K562 (cell line): ENCODE results near the gene MTO1. TPM values are rescaled to one million over a fixed set of nuclear protein-coding genes. Genes with fewer than 3 reads are reported as not detected.

Experiments used
- ATAC-seq: fragments of 200-7000 bp; cut with Tn5 transposase; 3 replicates; pipeline ENCODE4 v1.9.1; 2020; ENCODE audit warnings: moderate library complexity
- BruUV-seq: library from RNA; stranded (reverse); fragments of 400-500 nt; replicated peaks from 2 replicates; lab custom pipeline; 2021; lab: Mats Ljungman, UMichigan
- CTCF ChIA-PET: fragments of 300-600 bp; formaldehyde crosslinking; extraction: SDS; loops from one replicate; lab custom pipeline; 2021; ENCODE audit warnings: low intra/inter-chr PET ratio; lab: Yijun Ruan, JAX
- POLR2A ChIA-PET: fragments of 300-600, 350-650 bp; sonication (Branson Sonifier 250); formaldehyde crosslinking; extraction: SDS; loops from one replicate; lab custom pipeline; 2021; ENCODE audit warnings: antibody characterized with exemption, inconsistent platforms; lab: Yijun Ruan, JAX
- DNase-seq, 4 experiments: peaks; one replicate each; pipeline versions ENCODE4 v3.0.0 to v3.0.0-alpha.2; 2011 to 2018; ENCODE audit warnings: low spot score in 3 of 4, mixed read lengths in 3 of 4; ENCODE audit errors: extremely low read depth in 1 of 4
- FAIRE-seq: peaks from 2 replicates; lab custom pipeline; 2011; peaks lifted over from hg19 to GRCh38; lab: Jason Lieb, UNC
- H2AFZ ChIP-seq: 2 replicates; pipeline ENCODE4 v1.6.0; 2011; ENCODE audit warnings: low read depth, low read length, control low read depth, inconsistent platforms
- H3K27ac ChIP-seq: fragments of 200-600 bp; 3 replicates; pipeline ENCODE4 v1.8.0; 2011; ENCODE audit warnings: low read depth, mild to moderate bottlenecking, control low read depth, inconsistent platforms, low read length, moderate library complexity, mixed read lengths; ENCODE audit errors: extremely low read depth
- H3K27me3 ChIP-seq, 2 experiments: fragments of 300-600 bp in 1 of 2; 2 replicates in 1 of 2; 3 replicates in 1 of 2; pipeline versions ENCODE4 v1.6.0 to v1.8.0; 2011; ENCODE audit warnings: inconsistent platforms in 2 of 2, low read length in 2 of 2, mild to moderate bottlenecking in 1 of 2, mixed read lengths in 1 of 2, moderate library complexity in 1 of 2; ENCODE audit not compliant: control insufficient read depth in 2 of 2, insufficient read depth in 2 of 2
- H3K36me3 ChIP-seq: fragments of 300-600 bp; 3 replicates; pipeline ENCODE4 v1.8.0; 2011; ENCODE audit warnings: mild to moderate bottlenecking, low read length, inconsistent platforms; ENCODE audit not compliant: control insufficient read depth, insufficient read depth
- H3K4me1 ChIP-seq, 2 experiments: fragments of 200-600 bp in 1 of 2; replicated peaks in 1 of 2; 2 replicates in 1 of 2; 3 replicates in 1 of 2; pipeline versions ENCODE4 v1.5.1 to v1.8.0; 2011; ENCODE audit warnings: inconsistent platforms in 2 of 2, low read length in 2 of 2, mild to moderate bottlenecking in 1 of 2, mixed read lengths in 1 of 2, moderate library complexity in 1 of 2; ENCODE audit not compliant: control insufficient read depth in 2 of 2, insufficient read depth in 2 of 2
- H3K4me2 ChIP-seq: 2 replicates; pipeline ENCODE4 v1.6.1; 2011; ENCODE audit warnings: low read length, control low read depth, inconsistent platforms, mixed read lengths; ENCODE audit not compliant: insufficient read depth
- H3K4me3 ChIP-seq: fragments of 200-600 bp; sonication (generic), shearing (Covaris generic); 2 replicates; pipeline ENCODE4 v1.5.1; 2016; ENCODE audit warnings: control low read depth, inconsistent platforms
- H3K79me2 ChIP-seq: fragments of 200-600 bp; 3 replicates; pipeline ENCODE4 v1.8.0; 2011; ENCODE audit warnings: low read length, inconsistent platforms; ENCODE audit not compliant: control insufficient read depth, insufficient read depth
- H3K9ac ChIP-seq, 2 experiments: 2 replicates each; pipeline versions ENCODE4 v1.6.0 to v1.6.1; 2011; ENCODE audit warnings: low read depth in 2 of 2, low read length in 2 of 2, control low read depth in 1 of 2, inconsistent platforms in 1 of 2, mild to moderate bottlenecking in 1 of 2, mixed read lengths in 1 of 2; ENCODE audit not compliant: insufficient read depth in 1 of 2
- H3K9me1 ChIP-seq: one replicate; pipeline ENCODE4 v1.6.0; 2011; ENCODE audit warnings: inconsistent platforms, mild to moderate bottlenecking, low read length, moderate library complexity; ENCODE audit not compliant: control insufficient read depth, insufficient read depth
- H3K9me3 ChIP-seq: replicated peaks from 2 replicates; pipeline ENCODE4 v1.5.1; 2011; ENCODE audit warnings: low read depth, low read length, inconsistent platforms; ENCODE audit not compliant: control insufficient read depth, insufficient read depth
- H4K20me1 ChIP-seq: replicated peaks from 2 replicates; pipeline ENCODE4 v1.6.1; 2011; ENCODE audit warnings: low read length, inconsistent platforms, mixed read lengths; ENCODE audit not compliant: control insufficient read depth, insufficient read depth
- CBX1 ChIP-seq: sonication (generic); IDR thresholded peaks from 2 replicates; pipeline ENCODE4 v1.6.1; 2016; ENCODE audit warnings: antibody characterized with exemption, low read depth, mild to moderate bottlenecking
- CHD2 ChIP-seq: IDR thresholded peaks from 2 replicates; pipeline ENCODE4 v1.6.1; 2011; ENCODE audit warnings: low read depth, low read length
- GABPB2 ChIP-seq: fragments of 250-450 bp; sonication (Bioruptor Pico); conservative IDR thresholded peaks from 2 replicates; pipeline ENCODE4 v1.5.1; 2021; ENCODE audit warnings: mild to moderate bottlenecking
- GTF2F1 ChIP-seq: IDR thresholded peaks from 2 replicates; pipeline ENCODE4 v1.6.1; 2011; ENCODE audit warnings: low read depth, low read length, improper control_type of control experiment
- HIVEP1 ChIP-seq: fragments of 250-450 bp; sonication (Bioruptor Pico); IDR thresholded peaks from 2 replicates; pipeline ENCODE4 v1.4.0; 2020; ENCODE audit warnings: mild to moderate bottlenecking
- KDM5B ChIP-seq: fragments of 200-600 bp; sonication (generic); IDR thresholded peaks from 2 replicates; pipeline ENCODE4 v1.6.1; 2012; ENCODE audit warnings: low read depth, mild to moderate bottlenecking, moderate library complexity, low read length, control low read depth, inconsistent platforms; ENCODE audit not compliant: insufficient replicate concordance
- MCM5 ChIP-seq: fragments of 450-650 bp; IDR thresholded peaks from 2 replicates; pipeline ENCODE4 v1.6.1; 2016; ENCODE audit warnings: low read depth
- POLR3A ChIP-seq: IDR thresholded peaks from 2 replicates; pipeline ENCODE4 v1.6.1; 2011; ENCODE audit warnings: borderline replicate concordance, mild to moderate bottlenecking, moderate library complexity; ENCODE audit not compliant: insufficient read length, insufficient read depth; ENCODE audit errors: extremely low read depth
- SMAD2 ChIP-seq: fragments of 150-350 bp; IDR thresholded peaks from 2 replicates; pipeline ENCODE4 v1.6.1; 2014; ENCODE audit warnings: low read depth, mild to moderate bottlenecking, low read length
- STAT5A ChIP-seq: IDR thresholded peaks from 2 replicates; pipeline ENCODE4 v1.6.1; 2012; ENCODE audit warnings: low read length, inconsistent platforms, borderline replicate concordance
- TFE3 ChIP-seq: fragments of 450-650 bp; formaldehyde crosslinking; IDR thresholded peaks from 2 replicates; pipeline ENCODE4 v1.4.0; 2020; ENCODE audit warnings: mild to moderate bottlenecking, mixed read lengths
- ZBTB7A ChIP-seq: IDR thresholded peaks from 2 replicates; pipeline ENCODE4 v1.6.1; 2011; ENCODE audit warnings: low read depth, mild to moderate bottlenecking, low read length, moderate library complexity, borderline replicate concordance; ENCODE audit not compliant: control insufficient read depth
- ZNF124 ChIP-seq: sonication (generic); formaldehyde crosslinking; IDR thresholded peaks from 2 replicates; pipeline ENCODE4 v1.8.1; 2022; ENCODE audit warnings: missing genetic modification reagents
- ZNF165 ChIP-seq: fragments of 250-450 bp; sonication (Bioruptor Pico); IDR thresholded peaks from 2 replicates; pipeline ENCODE4 v1.4.0; 2020; ENCODE audit warnings: borderline replicate concordance
- WGBS: fragments of 100-300 bp; shearing (Covaris generic); methylation state at CpG from one replicate; pipeline ENCODE4 v1.1.6; 2016; ENCODE audit warnings: low coverage, mixed read lengths; ENCODE audit not compliant: insufficient coverage; ENCODE audit errors: missing lambda C conversion rate; 5-methylcytosine and 5-hydroxymethylcytosine counted together
- in situ Hi-C: fragments of 300-500 bp; cut with MboI; formaldehyde crosslinking; loops from 4 replicates; pipeline ENCODE4 v1.15.0; 2018; ENCODE audit warnings: inconsistent platforms, mixed read lengths
- intact Hi-C: fragments of 100-400 bp; cut with micrococcal nuclease; formaldehyde crosslinking; loops from 2 replicates; pipeline ENCODE4 v1.14.2; 2022
- polyA plus RNA-seq, 8 experiments: library from polyadenylated mRNA; depleted of rRNA in 4 of 8; stranded (reverse) in 5 of 8; unstranded in 3 of 8; fragments of >200 nt; fragmentation: Nextera tagmentation in 2 of 8; fragmentation: Illumina TruSeq in 1 of 8; extraction: Ambion mirVana in 2 of 8; extraction: Trizol in 1 of 8; gene quantifications; 2 replicates each; pipeline versions ENCODE4 v1.2.1 to v1.2.3, GENCODE V29; 2011 to 2014; ENCODE audit warnings: inconsistent platforms in 1 of 8, missing spikeins in 1 of 8
- total RNA-seq, 7 experiments: library from RNA; depleted of rRNA in 6 of 7; stranded (reverse); fragments of >200 nt in 6 of 7; fragmentation: Illumina TruSeq in 2 of 7; extraction: Trizol in 2 of 7; gene quantifications; 2 replicates each; pipeline versions ENCODE4 v1.2.1 to v1.2.3, GENCODE V29; 2011 to 2021; ENCODE audit warnings: low replicate concordance in 1 of 7
- TF ChIP-seq, protein P1 (sequence below): fragments of 250-450 bp; sonication (Bioruptor Pico); IDR thresholded peaks from 2 replicates; pipeline ENCODE4 v1.4.0; 2020

MTO1 gene
- total and polyA plus RNA-seq, 9 of the 15 experiments (the other 6 are each of a cell fraction or from before 2014, with no cell fraction given), result 33.4 to 62.3 (median 50.6) TPM

DNA sequence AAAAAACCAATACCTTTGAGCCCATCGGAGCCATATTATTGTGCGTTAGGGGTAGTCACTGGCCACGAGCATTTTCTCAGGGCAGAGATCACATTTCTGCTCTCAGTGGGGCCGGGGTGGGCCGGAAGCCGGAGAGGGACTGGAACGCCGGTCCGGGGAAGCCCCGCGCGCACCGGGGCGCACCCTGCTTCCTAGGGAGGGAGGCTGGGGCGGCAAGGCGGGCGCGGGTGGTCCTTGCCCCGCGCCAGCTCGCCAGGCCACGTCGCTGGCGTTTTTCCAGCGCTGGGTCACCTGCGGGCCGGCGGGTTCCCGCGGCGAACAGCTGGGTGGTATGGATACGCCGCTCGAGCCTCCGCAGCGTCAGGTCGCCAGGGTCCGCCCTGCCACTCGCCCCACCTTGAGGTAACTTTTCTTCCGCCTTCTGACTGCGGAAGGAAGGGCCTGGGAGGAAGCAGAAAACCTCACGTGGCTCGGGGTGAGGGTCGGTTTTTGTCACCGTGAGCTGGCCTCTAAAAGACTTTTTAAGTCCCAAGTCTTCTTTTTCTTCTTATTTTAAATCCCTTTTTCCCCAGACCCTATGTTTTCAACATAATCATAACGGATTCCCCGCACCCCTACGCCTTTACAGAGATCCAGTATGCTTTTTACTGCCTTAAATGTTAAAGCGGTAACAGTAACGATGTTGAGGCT, 62.0 kb downstream of the MTO1 start:
- Histone ChIP-seq H3K4me3 (peak overlapping the region; percentile 80), H3K9me3 (no peaks in the 10 kb centered on the region), H3K4me2 (peak overlapping the region; percentile 92), H3K9ac (peak overlapping the region; percentile 93 to 99), H3K27ac (peak overlapping the region; percentile 96), H2AFZ (peak overlapping the region; percentile 89), H3K27me3 (no peaks in the 10 kb centered on the region), H3K36me3 (peaks cover 21% of the 10 kb centered on the region), H4K20me1 (peaks cover 17% of the 10 kb centered on the region), H3K79me2 (peaks cover 53% of the 10 kb centered on the region), H3K4me1 (peaks cover 2 to 7% of the 10 kb centered on the region in 2 experiments; a peak in 4 of 5 replicates), H3K9me1 (no peaks in the 10 kb centered on the region)
- BruUV-seq, result no TSS peak
- WGBS, result 2% methylated on average over 33 of the region's 50 CpGs
- intact Hi-C loops (loop anchor here (5.0 to 10.0 kb wide), 2 partner anchors 961 to 1761 kb away; partner anchors contain the start of gene TMEM30A), in situ Hi-C loops (loop anchor here (5.0 kb wide), 1 partner anchor 64 kb away; no protein-coding TSS in a partner anchor)
- FAIRE-seq (peak; percentile 88), DNase-seq (peak; percentile 74 to 93 (median 80)), ATAC-seq (peak; percentile 64)
- ChIA-PET CTCF (no interaction called here), POLR2A (interaction anchor here (0.6 to 2.1 kb wide), 10 partner anchors 10 to 1761 kb away, joined by 3 to 8 read pairs (median 3); partner anchors contain the start of gene TMEM30A)
- no peak for TF ChIP-seq POLR3A
- TF ChIP-seq STAT5A, result no peak
- TF ChIP-seq MCM5, result no peak
- peak; percentile 85 for TF ChIP-seq KDM5B
- peak; percentile 30; the same call in 1 of the 2 replicates for TF ChIP-seq CHD2
- TF ChIP-seq ZBTB7A, result peak; percentile 84; the same call in 1 of the 2 replicates
- TF ChIP-seq SMAD2, result no peak
- TF ChIP-seq, protein P1, sequence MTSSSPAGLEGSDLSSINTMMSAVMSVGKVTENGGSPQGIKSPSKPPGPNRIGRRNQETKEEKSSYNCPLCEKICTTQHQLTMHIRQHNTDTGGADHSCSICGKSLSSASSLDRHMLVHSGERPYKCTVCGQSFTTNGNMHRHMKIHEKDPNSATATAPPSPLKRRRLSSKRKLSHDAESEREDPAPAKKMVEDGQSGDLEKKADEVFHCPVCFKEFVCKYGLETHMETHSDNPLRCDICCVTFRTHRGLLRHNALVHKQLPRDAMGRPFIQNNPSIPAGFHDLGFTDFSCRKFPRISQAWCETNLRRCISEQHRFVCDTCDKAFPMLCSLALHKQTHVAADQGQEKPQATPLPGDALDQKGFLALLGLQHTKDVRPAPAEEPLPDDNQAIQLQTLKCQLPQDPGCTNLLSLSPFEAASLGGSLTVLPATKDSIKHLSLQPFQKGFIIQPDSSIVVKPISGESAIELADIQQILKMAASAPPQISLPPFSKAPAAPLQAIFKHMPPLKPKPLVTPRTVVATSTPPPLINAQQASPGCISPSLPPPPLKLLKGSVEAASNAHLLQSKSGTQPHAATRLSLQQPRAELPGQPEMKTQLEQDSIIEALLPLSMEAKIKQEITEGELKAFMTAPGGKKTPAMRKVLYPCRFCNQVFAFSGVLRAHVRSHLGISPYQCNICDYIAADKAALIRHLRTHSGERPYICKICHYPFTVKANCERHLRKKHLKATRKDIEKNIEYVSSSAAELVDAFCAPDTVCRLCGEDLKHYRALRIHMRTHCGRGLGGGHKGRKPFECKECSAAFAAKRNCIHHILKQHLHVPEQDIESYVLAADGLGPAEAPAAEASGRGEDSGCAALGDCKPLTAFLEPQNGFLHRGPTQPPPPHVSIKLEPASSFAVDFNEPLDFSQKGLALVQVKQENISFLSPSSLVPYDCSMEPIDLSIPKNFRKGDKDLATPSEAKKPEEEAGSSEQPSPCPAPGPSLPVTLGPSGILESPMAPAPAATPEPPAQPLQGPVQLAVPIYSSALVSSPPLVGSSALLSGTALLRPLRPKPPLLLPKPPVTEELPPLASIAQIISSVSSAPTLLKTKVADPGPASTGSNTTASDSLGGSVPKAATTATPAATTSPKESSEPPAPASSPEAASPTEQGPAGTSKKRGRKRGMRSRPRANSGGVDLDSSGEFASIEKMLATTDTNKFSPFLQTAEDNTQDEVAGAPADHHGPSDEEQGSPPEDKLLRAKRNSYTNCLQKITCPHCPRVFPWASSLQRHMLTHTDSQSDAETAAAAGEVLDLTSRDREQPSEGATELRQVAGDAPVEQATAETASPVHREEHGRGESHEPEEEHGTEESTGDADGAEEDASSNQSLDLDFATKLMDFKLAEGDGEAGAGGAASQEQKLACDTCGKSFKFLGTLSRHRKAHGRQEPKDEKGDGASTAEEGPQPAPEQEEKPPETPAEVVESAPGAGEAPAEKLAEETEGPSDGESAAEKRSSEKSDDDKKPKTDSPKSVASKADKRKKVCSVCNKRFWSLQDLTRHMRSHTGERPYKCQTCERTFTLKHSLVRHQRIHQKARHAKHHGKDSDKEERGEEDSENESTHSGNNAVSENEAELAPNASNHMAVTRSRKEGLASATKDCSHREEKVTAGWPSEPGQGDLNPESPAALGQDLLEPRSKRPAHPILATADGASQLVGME (CRISPR knock-in tag), result no peak
- 0 out of 2 replicates have a peak, but pooled peaks have one; percentile 4 for TF ChIP-seq TFE3 (CRISPR knock-in tag)
- TF ChIP-seq GABPB2 (CRISPR knock-in tag), result no peak
- peak; percentile 88 for TF ChIP-seq GTF2F1
- TF ChIP-seq ZNF165, result no peak
- no peak for TF ChIP-seq HIVEP1 (CRISPR knock-in tag)
- no peak; the same call in 1 of the 2 replicates for TF ChIP-seq CBX1
- TF ChIP-seq ZNF124 (CRISPR knock-in tag), result no peak
